NCI-H345 treated with DMSO at 0.1 percent for 48 hours (cell line): ENCODE data around the gene KIR2DL3.

Experiments used
- DNase-seq: peaks from one replicate; lab custom pipeline; 2025; ENCODE audit not compliant: unreplicated experiment; lab: John Stamatoyannopoulos, UW

Gene KIR2DL3

GRCh38 chr19:54791476-54791875 lies 53.2 kb downstream of the KIR2DL3 start:
- no peak for DNase-seq

GRCh38 chr19:54792814-54793213 lies 54.5 kb downstream of the KIR2DL3 start:
- DNase-seq = no peak

- no peak for DNase-seq
Measured at GRCh38 chr19:54795758-54796157, 57.4 kb downstream of the KIR2DL3 start.
